Body of pancreas (tissue), 4 donors: Measurements from ENCODE around the gene ETS1. TPM values are rescaled to one million over a fixed set of nuclear protein-coding genes. Genes with fewer than 3 reads are reported as not detected.

Experiments used
- ATAC-seq: fragments of 150-250 bp; one replicate; pipeline ENCODE4 v1.9.1; 2016
- DNase-seq, 4 donors: peaks; one replicate each; pipeline ENCODE4 v3.0.0-alpha.2; 2019
- H3K27ac ChIP-seq, 4 donors: fragments of 200-600 bp; sonication (generic); 1 replicate in 3 of 4; 2 replicates in 1 of 4; pipeline versions ENCODE4 v1.5.1 to v1.6.1; 2016 to 2019; ENCODE audit warnings: mild to moderate bottlenecking in 1 of 4, mixed read lengths in 1 of 4, moderate library complexity in 1 of 4
- H3K27me3 ChIP-seq, 2 donors: fragments of 200-600 bp; sonication (generic); one replicate each; pipeline ENCODE4 v1.6.0; 2016; ENCODE audit warnings: mild to moderate bottlenecking in 1 of 2
- H3K36me3 ChIP-seq, 2 donors: fragments of 200-600 bp; sonication (generic); replicated peaks in 1 of 2; 2 replicates each; pipeline ENCODE4 v1.5.1; 2016; ENCODE audit warnings: low read depth in 2 of 2; ENCODE audit not compliant: insufficient read depth in 1 of 2
- H3K4me1 ChIP-seq: fragments of 200-600 bp; sonication (generic); one replicate; pipeline ENCODE4 v1.6.0; 2016
- H3K4me3 ChIP-seq, 2 donors: fragments of 200-600 bp; sonication (generic); 1 replicate in 1 of 2; 2 replicates in 1 of 2; pipeline ENCODE4 v1.5.1; 2016 to 2019
- H3K9me3 ChIP-seq, 3 donors: fragments of 200-600 bp; sonication (generic); 1 replicate in 2 of 3; 2 replicates in 1 of 3; pipeline ENCODE4 v1.5.1; 2016
- CTCF ChIP-seq, 7 experiments: fragments of 450-650 bp in 4 of 7; fragments of 200-600 bp in 3 of 7; sonication (generic) in 3 of 7; IDR thresholded peaks; one replicate each; pipeline ENCODE4 v1.5.1; 2016 to 2019; ENCODE audit warnings: antibody characterized with exemption in 7 of 7
- POLR2A ChIP-seq, 3 donors: fragments of 450-650 bp; IDR thresholded peaks; one replicate each; pipeline ENCODE4 v1.6.1; 2016; ENCODE audit warnings: antibody characterized with exemption in 3 of 3, mild to moderate bottlenecking in 2 of 3
- WGBS, 2 donors: methylation state at CpG; one replicate each; pipeline ENCODE4 v1.1.5; 2017; 5-methylcytosine and 5-hydroxymethylcytosine counted together
- intact Hi-C: fragments of 100-400 bp; cut with DNase I; formaldehyde crosslinking; loops from one replicate; pipeline ENCODE4 v1.15.1; 2023
- total RNA-seq, 2 donors: library from RNA; depleted of rRNA; stranded (reverse); fragments of >200 nt; gene quantifications; one replicate each; pipeline ENCODE4 v1.1.0, GENCODE V29; 2016

ETS1 gene
- total RNA-seq, 2 donors from 2014 or later: 20.0 to 22.7 TPM

- H3K4me3 ChIP-seq: no peak overlapping the region
- intact Hi-C loops: no loop called here
- TF ChIP-seq CTCF (IDR thresholded peaks at IDR 0.05): no peak
- no peak for TF ChIP-seq POLR2A (IDR thresholded peaks at IDR 0.05)
- ATAC-seq (no peak), DNase-seq (no peak)
- H3K4me1 ChIP-seq: no peaks in the 10 kb centered on the region
- H3K27me3 ChIP-seq: no peaks in the 10 kb centered on the region
- no peaks in the 10 kb centered on the region for H3K9me3 ChIP-seq
- H3K27ac ChIP-seq: no peak overlapping the region
- H3K36me3 ChIP-seq: no peaks in the 10 kb centered on the region
- WGBS, 2 donors: 80% methylated on average over 5 to 6 of the region's 6 CpGs
Observed at GRCh38 chr11:128614026-128614425, 26.7 kb upstream of the ETS1 start.

GRCh38 chr11:128613300-128613995 is 26.1 kb upstream of the ETS1 start:
- DNase-seq: no peak
- Histone ChIP-seq H3K9me3 (no peaks in the 10 kb centered on the region), H3K36me3 (no peaks in the 10 kb centered on the region), H3K27ac (no peak overlapping the region), H3K4me1 (no peaks in the 10 kb centered on the region), H3K4me3 (no peak overlapping the region), H3K27me3 (no peaks in the 10 kb centered on the region)
- TF ChIP-seq CTCF (IDR thresholded peaks at IDR 0.05) (no peak), POLR2A (IDR thresholded peaks at IDR 0.05) (no peak)
- ATAC-seq: no peak
- WGBS, 2 donors: 81 to 85% methylated on average over 4 to 8 of the region's 8 CpGs
- intact Hi-C loops: no loop called here

GRCh38 chr11:128610721-128611617 is 23.6 kb upstream of the ETS1 start:
- TF ChIP-seq CTCF (IDR thresholded peaks at IDR 0.05): no peak
- TF ChIP-seq POLR2A (IDR thresholded peaks at IDR 0.05): no peak
- intact Hi-C loops: no loop called here
- 72 to 79% methylated on average over 16 to 18 of the region's 18 CpGs for WGBS, 2 donors

GRCh38 chr11:128609785-128610184 is 22.4 kb upstream of the ETS1 start:
- ATAC-seq: no peak
- H3K27ac ChIP-seq: no peak overlapping the region
- no peaks in the 10 kb centered on the region for H3K27me3 ChIP-seq
- H3K36me3 ChIP-seq: no peaks in the 10 kb centered on the region
- TF ChIP-seq POLR2A (IDR thresholded peaks at IDR 0.05) (no peak), CTCF (IDR thresholded peaks at IDR 0.05) (no peak)
- 76 to 88% methylated on average over 6 of the region's 6 CpGs for WGBS, 2 donors
- no peaks in the 10 kb centered on the region for H3K4me1 ChIP-seq
- DNase-seq: no peak
- H3K9me3 ChIP-seq: no peaks in the 10 kb centered on the region
- intact Hi-C loops: no loop called here
- H3K4me3 ChIP-seq: no peak overlapping the region

More at GRCh38 chr11:128610721-128611617, 23.6 kb upstream of the ETS1 start:
- no peaks in the 10 kb centered on the region for H3K9me3 ChIP-seq
- H3K4me1 ChIP-seq: no peaks in the 10 kb centered on the region
- no peaks in the 10 kb centered on the region for H3K27me3 ChIP-seq
- no peak overlapping the region for H3K27ac ChIP-seq
- no peak overlapping the region for H3K4me3 ChIP-seq
- DNase-seq (no peak), ATAC-seq (peak; percentile 35)
- no peaks in the 10 kb centered on the region for H3K36me3 ChIP-seq
